ENCODE measurements around the gene CGN.
"Not testable (repeated sequence)": the region's sequence is repeated elsewhere in the genome, so short reads cannot be mapped to it uniquely, and the experiment has no call there.

The CGN gene

DNA sequence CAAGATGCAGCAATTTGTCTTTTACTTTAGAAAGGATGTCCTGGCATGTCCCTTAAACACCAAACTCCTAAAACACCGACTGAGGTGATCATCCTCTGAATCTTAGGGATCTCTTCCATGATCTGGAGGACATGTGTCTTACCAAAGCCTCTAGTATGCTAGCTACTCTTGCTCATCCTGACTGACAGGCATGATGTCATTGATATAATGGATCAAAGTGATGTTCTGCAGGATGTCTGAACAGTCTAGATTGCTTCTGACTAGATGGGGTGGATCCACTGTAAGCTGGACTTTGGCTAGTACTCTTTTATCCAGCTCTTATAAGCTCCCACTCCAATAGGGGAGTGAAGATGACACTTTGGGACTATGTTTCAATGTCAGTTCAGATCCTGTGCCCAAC is 11.3 kb upstream of the CGN start:
- DNase-seq (ENCODE audit: low read depth) = no peak

DNA sequence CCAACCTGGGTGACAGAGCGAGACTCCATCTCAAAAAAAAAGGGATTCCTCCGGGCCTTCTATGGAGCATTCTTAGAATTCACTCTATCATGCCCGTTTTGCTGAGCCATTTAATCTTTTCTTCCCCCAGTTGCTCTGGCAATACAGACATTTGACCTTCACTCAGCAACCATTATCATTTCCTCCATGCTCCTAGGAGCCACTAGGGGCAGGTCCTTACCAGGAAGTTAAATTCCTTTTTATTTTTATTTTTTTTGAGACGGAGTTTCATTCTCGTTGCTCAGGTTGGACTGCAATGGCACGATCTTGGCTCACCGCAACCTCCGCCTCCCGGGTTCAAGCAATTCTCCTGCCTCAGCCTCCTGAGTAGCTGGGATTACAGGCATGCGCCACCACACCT is 9.7 kb upstream of the CGN start:
- DNase-seq (ENCODE audit: low read depth) = no peak

DNA sequence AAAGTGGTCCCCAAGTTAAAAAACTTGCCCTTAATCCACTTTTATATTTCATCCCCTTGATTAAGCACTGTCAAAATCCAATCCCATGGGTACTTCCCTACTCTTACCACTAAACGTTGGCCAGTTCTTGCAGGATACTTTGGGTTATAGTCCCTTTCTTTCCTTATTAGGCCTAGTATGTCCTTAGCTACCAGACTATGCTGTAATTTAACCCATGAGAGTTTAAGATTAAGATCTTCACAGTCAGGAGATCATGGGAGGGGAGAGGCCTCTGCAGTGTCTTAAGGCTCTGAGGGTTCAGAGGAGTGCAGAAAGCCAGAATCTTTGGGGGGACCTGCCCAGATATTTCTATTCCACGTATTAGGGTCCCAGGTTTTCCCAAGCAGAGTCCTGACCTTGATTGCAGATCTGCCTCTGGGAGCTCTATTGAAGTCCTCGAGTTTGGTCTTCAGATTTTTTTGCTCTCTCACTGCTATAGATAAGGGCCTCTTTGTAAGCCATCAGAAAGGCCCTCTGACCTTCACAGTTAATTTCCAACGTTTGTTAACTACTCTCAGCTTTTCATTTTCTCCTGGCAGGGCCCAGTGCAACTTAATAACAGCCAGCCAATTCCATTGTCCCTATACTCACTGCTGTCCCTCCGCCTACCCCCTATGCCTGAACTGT is 9.0 kb upstream of the CGN start:
- DNase-seq (ENCODE audit: low read depth) = no peak

DNA sequence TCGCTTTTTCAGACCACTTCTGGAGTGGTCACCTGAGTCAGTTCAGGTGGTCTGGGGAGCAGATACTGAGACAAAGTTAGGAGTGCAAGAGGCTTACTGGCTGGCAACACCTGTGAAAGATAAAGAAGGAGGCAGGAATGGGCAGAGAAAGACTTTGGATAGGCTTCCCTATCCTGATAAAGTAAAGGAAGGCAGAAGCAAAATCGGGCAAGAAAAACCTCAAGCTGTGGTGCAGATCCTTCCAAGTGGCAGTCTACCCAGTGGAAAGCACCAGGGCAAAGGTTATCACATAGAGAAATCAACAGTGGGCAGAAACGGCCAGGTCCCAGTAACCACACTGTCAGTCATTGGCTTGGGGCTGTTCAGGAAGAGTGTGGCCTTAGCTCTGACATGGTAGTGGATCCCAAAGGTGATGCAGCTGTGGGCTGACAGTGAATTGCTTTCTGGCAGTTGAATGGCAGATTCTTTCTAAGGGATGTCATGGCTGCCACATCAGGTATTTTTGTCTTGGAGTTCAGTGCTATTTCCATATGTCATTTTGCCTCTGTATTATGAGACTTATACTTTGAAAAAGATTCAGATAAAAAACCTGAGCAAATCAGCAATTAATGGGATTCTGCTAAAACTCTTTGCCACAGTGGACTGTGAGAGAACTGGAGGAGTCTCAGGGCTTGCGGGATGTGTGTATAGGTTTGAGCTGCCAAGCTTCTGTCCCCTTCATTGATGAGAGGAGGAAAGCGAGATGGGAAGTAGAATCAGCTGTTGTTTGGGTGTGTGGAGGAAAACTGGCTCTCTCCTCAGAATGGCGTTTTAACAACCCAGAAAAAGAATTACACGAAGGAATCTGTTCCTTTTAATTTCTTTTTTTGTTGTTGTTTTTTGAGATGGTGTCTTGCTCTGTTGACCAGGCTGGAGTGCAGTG is 8.1 kb upstream of the CGN start:
- DNase-seq (ENCODE audit: low read depth) = no peak

DNA sequence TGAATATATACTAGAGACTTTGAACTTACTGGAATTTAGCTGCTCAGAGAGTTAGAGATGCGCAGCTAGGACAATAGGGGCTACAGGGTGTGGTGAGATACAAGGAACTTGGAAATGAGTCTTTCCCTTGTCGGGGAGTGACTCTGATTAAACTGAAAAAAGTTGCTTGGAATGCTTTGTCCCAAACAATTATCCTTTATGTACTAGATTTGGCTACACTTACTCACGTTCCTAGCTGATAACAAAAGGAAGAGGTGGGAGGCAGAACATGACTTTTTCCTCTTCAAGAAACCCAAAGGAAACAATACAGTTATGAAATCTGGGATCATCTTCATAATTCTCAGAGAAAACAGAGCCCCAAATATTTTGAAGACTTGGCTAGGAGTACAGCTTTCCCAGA is 6.9 kb upstream of the CGN start:
- no peak for DNase-seq (ENCODE audit: low read depth)

DNA sequence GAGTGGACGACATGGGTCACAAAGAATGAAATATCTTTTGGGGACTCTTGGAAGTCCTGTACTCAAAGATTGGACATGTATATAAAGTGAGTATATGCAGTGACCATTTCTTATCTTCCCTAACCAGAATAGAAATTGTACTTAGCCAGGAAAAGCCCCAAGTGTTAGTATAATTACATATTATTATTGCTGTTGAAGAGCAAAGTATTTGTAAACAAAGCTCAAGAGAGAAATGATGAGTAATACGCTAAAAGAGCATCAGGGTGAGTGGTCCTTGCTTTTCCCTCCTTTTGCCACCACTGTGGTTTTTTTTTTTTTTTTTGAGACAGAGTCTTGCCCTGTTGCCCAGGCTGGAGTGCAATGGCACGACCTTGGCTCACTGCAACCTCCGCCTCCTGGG is 6.4 kb upstream of the CGN start:
- no peak for DNase-seq (ENCODE audit: low read depth)

DNA sequence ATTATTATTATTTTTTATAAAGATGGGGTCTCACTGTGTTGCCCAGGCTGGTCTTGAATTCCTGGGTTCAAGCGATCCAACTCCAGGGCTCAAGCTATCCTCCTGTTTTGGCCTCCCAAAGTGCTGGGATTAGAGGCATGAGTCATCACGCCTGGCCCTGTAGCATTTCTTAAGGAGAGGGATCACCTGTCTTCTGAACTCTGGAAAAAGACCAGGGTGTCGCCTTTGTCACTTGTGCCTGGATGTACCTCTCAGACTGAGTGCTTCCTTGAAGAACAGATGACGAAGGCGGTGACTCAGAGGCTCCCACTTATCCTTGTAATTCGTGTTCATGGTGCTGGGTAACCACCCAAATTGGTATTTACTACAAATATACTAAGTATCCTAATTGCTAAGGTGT is 2.4 kb upstream of the CGN start:
- no peak for DNase-seq (ENCODE audit: low read depth)

DNA sequence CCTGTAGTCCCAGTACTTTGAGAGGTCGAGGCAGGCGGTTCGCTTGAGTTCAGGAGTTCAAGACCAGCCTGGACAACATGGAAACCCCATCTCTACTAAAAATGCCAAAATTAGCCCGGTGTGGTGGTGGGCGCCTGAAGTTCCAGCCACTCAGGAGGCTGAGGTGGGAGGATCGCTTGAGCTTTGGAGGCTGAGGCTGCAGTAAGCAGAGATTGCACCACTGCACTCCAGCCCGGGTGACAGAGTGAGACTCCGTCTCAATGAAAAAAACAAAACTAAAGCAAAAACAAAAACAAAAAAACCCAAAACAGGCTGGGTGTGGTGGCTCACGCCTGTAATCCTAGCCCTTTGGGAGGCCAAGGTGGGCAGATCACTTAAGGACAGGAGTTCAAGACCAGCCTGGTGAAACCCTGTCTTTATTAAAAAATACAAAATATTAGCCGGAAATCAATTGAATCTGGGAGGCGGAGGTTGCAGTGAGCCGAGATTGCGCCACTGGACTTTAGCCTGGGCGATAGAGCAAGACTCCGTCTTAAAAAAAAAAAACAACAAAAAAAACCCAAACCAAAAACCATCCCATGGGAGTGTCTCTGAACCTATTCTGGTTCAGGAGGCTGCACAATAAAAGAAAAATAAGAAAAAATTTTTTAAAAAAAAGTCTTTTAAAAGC is 1.7 kb upstream of the CGN start:
- no peak for DNase-seq (ENCODE audit: low read depth)

DNA sequence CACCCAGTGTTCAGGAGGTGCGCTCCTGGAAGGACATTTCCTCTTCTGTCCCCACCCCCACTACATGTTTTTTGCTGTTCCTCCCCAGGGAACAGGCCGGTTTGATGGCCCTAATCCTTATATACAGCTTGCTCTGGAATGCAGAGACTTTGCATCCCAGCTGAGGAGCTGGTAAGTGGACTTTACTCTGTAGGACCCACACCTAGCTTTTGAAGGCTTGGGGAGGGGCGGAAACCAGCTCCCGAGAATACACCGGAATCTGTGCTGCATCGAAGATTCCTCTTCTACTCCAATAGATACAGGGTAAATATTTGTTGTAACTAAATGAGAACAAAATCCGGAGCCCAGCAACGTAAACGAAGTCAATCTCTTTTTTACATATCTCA is 1.2 kb upstream of the CGN start:
- no peak for DNase-seq (ENCODE audit: low read depth)

DNA sequence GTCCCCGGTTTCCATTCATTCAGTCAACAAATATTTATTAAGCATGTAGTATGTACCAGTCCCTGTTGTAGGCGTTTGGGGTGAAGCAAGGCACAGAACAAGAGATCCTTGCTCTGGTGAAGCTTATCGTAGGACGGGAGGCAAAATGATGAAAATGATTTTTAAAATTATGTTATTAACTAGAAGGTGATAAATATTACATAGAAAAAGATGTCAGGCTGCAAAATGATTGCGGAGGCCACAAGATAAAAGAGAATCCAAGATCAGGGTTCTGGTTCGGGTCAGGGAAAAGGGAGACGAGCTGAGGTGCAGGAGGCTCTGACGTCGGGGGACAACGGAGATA is 602 bp upstream of the CGN start:
- no peak for DNase-seq (ENCODE audit: low read depth)

DNA sequence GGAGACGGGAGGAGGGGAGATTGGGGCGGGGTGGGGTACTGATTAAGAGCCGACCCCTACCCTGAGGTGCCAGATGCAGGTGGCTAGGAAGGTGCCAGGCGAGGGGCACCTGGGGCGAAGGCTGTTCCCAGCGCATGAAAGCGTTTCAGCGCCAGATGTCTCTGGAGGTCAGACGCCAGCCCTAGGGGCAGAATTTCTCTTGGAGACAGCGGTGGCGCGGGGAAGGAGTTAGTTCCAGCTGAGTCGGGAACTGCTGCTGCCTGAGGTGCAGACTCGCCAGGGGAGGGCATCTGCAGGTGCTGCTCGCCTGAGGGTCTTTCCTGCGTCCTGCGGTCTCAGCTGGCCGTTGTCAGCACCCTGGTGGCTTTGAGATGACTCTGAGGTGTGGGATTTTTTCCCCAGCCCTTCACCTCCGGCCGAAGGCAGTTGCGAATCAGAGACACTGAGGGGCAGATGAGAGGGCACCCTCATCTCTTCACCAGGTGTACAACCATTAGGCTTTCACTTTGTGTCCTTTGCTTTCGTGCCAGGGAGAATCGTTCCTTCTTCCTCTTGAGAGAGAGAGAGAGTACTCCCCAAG is 539 bp downstream of the CGN start:
- peak; percentile 7 for DNase-seq (ENCODE audit: low read depth)

DNA sequence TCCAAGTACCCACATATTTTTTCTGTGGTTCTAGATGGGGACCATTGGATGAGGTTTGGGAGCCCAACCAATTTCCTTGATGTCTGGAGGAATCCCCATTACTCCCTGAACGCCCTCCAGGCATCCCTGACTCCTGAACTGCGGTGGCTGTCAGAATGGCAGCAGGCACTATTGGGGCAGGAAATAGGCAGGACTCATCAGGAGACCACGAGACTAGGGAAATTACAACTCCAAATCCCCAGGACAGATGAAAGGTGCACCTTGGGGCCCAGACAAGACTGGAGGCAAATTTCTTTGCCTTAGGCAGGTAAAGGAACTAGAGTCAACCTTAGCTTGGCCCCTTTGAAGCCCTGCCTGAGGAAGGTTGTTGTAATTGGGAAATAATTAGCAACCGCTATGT is 1.1 kb downstream of the CGN start:
- no peak for DNase-seq (ENCODE audit: low read depth)

DNA sequence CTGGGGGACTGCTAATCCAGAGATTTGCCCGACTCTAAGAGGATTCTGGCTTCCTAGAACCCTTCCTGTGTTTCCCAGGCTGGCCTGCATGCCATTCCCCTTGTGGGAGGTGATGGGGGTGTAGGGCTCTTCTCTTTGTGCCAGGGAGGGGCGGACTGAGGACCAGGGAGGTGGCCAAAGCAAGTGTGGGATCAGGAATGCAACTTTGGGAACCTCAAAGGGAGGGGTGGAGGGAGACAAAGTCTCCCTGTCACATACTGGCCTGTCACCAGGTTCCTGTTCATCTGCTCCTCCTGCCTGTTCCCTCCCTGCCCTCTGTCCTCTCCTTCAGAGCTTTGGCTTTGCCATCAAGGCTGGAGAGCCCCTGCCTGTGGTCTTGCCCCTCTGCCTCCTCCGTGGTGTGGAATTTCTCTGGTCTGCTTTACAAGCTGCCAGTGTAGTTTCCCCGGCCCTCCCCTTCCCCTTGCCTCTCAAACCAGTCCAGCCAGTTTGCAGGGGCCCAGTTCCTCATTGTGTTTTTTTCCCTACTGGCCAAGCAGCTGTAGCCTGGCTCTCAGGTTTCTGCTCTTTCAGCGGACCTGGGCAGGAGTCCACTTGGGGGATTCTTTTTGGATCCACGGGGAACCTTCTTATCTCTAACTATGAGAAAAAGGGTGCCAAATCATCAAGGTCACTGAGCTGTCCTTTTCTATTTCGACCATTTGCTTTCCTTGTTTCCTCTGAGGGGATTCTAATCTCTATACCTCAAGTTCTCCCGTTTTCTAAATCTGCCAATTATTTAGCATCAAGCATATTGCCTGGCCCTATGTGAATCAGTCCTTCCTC is 1.8 kb downstream of the CGN start:
- DNase-seq (ENCODE audit: low read depth) = no peak

DNA sequence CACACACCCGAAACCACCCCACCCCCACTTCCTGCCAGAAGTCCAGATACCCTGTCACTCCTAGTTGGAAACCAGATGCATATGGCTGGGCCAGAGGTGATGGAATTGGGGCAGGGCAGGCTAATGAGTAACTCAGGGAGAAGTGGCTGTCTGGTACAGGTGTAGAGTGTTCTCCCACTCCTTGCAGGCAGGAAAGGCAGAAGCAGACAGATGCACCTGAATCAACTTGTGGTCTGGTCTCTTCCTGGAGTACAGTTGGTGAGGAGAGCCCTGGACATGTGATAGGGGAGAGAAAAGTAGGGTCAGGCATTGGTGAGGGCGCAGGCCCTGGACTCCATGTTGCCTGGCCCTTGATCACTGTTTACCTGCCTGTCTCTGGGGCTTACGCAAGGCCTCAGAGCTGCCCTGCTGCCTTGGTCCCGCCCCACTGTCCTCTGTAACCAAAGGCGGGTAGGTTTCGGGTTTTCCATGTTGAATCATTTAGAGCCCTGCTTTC is 2.5 kb downstream of the CGN start:
- no peak for DNase-seq (ENCODE audit: low read depth)

DNA sequence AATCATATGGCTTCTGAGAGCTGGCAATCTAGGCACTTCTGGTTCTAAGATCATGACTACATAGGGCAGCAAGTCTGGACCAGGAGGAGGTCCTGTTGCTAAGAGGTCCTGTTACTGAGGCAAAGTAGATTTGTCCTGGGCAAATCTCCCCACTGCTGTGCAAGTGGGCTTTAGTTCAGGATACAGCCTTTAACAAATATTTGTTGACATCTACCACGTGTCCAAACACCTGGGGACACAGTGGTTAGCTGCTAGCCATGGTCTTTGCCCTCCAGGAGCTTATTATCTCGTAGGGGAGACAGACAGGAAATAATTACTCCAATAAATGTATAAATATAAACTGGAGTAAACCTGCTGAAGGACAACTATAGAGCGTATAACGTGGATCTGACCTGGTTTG is 3.2 kb downstream of the CGN start:
- no peak for DNase-seq (ENCODE audit: low read depth)

DNA sequence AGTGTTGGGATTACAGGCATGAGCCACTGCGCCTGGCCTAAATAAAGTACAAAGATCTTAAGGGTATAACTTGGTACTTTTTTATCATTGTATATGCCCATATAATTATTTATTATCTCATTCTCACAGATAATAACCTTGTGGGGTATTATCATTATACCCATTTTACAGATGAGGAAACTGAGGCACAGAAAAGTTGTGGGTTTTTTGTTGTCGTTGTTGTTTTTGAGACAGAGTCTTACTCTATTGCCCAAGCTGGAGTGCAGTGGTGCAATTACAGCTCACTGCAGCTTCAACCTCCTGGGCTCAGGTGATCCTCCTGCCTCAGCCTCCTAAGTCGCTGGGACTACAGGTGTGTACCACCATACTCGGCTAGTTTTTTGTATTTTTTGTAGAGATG is 4.1 kb downstream of the CGN start:
- DNase-seq (ENCODE audit: low read depth) = no peak

DNA sequence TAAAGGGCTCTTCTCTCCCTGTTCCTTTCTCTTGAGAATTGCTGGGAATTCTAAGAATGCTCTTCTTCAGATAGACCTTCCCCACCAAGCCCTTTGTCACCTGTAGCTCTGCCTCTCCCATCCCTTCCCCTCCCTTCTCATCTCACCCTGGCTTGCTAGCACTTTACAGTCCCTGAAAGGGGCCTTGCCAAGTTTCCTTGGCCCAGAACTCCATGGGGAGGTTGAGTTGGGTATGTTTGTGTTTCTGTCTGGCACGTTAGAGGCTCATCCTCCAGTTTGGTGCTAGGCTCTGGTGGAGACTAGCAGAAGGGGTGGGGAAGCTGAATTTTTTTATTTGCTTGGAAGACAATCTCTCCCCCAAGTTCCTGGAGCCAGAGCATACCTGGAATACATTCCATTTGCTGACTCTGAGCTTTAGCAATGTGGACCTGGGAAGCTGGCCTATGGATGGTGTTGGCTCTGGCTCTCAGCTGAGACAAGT is 4.9 kb downstream of the CGN start:
- no peak for DNase-seq (ENCODE audit: low read depth)

DNA sequence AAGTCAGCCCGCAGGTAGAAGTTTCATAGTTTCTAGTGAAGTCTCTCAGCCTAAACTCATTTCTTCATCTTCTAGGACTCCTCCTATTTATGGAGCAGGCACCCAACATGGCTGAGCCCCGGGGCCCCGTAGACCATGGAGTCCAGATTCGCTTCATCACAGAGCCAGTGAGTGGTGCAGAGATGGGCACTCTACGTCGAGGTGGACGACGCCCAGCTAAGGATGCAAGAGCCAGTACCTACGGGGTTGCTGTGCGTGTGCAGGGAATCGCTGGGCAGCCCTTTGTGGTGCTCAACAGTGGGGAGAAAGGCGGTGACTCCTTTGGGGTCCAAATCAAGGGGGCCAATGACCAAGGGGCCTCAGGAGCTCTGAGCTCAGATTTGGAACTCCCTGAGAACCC is 7.2 kb downstream of the CGN start:
- no peak for DNase-seq (ENCODE audit: low read depth)

DNA sequence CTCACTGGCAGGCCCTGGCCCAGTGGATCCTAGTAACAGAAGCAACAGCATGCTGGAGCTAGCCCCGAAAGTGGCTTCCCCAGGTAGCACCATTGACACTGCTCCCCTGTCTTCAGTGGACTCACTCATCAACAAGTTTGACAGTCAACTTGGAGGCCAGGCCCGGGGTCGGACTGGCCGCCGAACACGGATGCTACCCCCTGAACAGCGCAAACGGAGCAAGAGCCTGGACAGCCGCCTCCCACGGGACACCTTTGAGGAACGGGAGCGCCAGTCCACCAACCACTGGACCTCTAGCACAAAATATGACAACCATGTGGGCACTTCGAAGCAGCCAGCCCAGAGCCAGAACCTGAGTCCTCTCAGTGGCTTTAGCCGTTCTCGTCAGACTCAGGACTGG is 7.7 kb downstream of the CGN start:
- DNase-seq (ENCODE audit: low read depth) = no peak

DNA sequence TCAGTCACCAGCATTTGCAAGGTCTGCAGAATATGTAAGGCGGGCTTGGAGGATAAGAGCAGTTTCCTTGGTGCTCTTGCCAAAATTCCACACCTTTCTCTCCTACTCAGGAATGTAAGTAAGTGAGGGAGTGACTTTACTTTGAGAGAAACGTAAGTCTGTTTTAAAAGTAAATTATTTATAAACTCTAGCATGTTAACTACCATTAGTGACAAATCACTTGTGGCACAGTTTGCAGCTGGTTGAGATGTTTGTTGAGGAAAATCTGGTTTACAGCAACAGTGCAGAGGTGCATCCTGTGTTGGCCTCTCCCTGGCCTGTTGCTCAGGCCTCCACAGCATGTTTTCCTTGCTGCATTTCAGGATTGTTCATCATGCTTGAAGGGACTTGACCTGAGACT is 8.5 kb downstream of the CGN start:
- DNase-seq (ENCODE audit: low read depth) = no peak

DNA sequence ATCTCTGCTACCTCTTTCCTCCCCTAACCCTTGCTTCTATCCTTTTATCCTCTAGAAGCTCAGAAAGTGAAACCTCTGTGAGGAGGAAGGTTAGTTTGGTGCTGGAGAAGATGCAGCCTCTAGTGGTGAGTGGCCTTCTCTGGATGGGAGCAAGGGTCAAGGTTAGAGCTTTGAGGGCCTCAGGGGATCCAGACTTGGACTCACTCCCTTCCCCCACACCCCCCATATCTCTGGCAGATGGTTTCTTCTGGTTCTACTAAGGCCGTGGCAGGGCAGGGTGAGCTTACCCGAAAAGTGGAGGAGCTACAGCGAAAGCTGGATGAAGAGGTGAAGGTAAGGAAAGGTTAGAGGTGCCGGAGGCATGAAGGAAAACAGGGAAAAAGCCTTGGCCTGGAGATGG is 9.2 kb downstream of the CGN start:
- no peak for DNase-seq (ENCODE audit: low read depth)

DNA sequence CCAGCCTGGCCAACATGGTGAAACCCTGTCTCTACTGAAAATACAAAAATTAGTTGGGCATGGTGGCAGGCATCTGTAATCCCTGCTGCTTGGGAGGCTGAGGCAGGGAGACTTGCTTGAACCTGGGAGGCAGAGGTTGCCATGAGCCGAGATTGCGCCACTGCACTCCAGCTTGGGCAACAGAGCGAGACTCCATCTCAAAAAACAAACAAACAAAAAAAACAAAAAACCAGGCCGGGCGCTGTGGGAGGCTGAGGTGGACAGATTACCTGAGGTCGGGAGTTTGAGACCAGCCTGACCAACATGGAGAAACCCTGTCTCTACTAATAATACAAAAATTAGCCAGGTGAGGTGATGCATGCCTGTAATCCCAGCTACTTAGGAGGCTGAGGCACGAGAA is 11.2 kb downstream of the CGN start:
- DNase-seq (ENCODE audit: low read depth) = not testable (repeated sequence)

Measured in stimulated activated CD8-positive, alpha-beta memory T cell treated with anti-CD3 and anti-CD28 coated beads, Interleukin-12 subunit alpha, Interleukin-12 subunit beta, amount 100 ng/mL, for 4 hours (primary cell).